Measurements from ENCODE around the gene LEUTX. TPM values are rescaled to one million over a fixed set of nuclear protein-coding genes. Genes with fewer than 3 reads are reported as not detected.
"Not testable (repeated sequence)": the region's sequence is repeated elsewhere in the genome, so short reads cannot be mapped to it uniquely, and the experiment has no call there.

The LEUTX gene
- total RNA-seq, 1 experiment from 2014 or later, result not detected

DNA sequence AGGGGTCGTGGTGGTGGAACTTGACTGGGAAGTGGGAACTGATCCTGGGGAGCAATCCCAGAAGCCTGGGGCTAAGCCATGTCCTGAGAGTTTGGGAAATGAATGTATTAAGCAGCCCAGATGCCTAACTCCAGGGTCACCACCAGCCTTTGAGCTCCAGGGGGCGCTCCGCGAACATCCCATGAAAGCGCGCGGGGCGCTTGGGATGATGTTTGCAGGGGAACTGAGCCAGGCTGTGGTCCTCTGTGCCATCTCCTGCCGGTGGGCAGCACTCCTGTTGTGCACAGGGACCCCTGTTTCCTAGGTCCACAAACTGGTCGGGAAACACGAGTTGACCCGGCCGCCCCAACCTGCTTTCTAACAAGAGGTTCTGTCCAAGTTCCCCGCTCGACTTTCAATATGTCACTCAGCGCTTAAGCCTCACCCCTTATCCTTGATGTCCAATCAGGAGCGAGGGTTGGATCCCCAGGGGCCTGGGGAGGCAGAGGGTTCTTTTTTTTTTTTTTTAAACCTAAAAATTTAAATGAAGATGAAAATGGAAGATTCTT is 14.4 kb downstream of the LEUTX start:
- peak overlapping the region; percentile 51 for H3K9ac ChIP-seq (ENCODE audit: low read length)
- no peaks in the 10 kb centered on the region for H3K4me1 ChIP-seq (ENCODE audit: low read length)
- no peaks in the 10 kb centered on the region for H4K20me1 ChIP-seq (ENCODE audit: insufficient read depth, low read depth, low read length)
- H3K9me2 ChIP-seq (replicated peaks; ENCODE audit: insufficient read depth, low read length), result no peaks in the 10 kb centered on the region
- H3K9me3 ChIP-seq (ENCODE audit: low read length), result peaks cover 10% of the 10 kb centered on the region
- H3K79me2 ChIP-seq (ENCODE audit: low read length), result no peaks in the 10 kb centered on the region
- peak overlapping the region; percentile 71 for H3K4me3 ChIP-seq (ENCODE audit: low read length)
- H2AFZ ChIP-seq (ENCODE audit: low read length), result peak overlapping the region; percentile 94; the same call in 1 of the 2 replicates
- no peaks in the 10 kb centered on the region for H3K27me3 ChIP-seq (ENCODE audit: low read length)
- H3K4me2 ChIP-seq (ENCODE audit: low read depth, low read length, poor library complexity, severe bottlenecking), result peak overlapping the region; percentile 88
- peak; percentile 95 for DNase-seq
- no peak overlapping the region for H3K27ac ChIP-seq (ENCODE audit: low read length)
- no peaks in the 10 kb centered on the region for H3K36me3 ChIP-seq (ENCODE audit: insufficient read depth, low read length)

DNA sequence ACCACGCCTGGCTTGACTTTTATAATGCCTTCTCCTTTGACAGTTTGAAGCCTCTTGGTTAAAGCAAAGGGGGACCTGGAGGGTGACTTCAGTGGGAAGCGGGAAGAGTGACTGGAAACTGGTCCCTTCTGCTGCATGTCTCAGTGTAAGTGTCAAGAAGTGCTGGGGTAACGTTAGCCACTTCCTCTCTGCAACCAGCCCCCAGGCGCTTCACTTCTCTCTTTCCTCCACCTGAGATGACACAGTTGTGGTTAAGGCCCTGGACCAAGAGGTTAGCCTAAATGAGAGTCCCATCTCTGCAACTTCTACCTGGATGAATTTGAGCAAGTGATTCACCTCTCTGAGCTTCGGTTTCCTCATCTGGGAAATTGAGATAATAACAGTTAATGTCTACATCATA is 16.3 kb downstream of the LEUTX start:
- Histone ChIP-seq H3K27ac (ENCODE audit: low read length) (no peak overlapping the region), H3K79me2 (ENCODE audit: low read length) (no peaks in the 10 kb centered on the region), H3K9me3 (ENCODE audit: low read length) (no peaks in the 10 kb centered on the region), H3K9ac (ENCODE audit: low read length) (no peak overlapping the region), H4K20me1 (ENCODE audit: insufficient read depth, low read depth, low read length) (no peaks in the 10 kb centered on the region), H3K4me3 (ENCODE audit: low read length) (no peak overlapping the region), H3K4me2 (ENCODE audit: low read depth, low read length, poor library complexity, severe bottlenecking) (no peak overlapping the region), H3K4me1 (ENCODE audit: low read length) (no peaks in the 10 kb centered on the region), H2AFZ (ENCODE audit: low read length) (no peak overlapping the region), H3K9me2 (replicated peaks; ENCODE audit: insufficient read depth, low read length) (no peaks in the 10 kb centered on the region), H3K36me3 (ENCODE audit: insufficient read depth, low read length) (no peaks in the 10 kb centered on the region), H3K27me3 (ENCODE audit: low read length) (no peaks in the 10 kb centered on the region)
- peak; percentile 46 for DNase-seq

DNA sequence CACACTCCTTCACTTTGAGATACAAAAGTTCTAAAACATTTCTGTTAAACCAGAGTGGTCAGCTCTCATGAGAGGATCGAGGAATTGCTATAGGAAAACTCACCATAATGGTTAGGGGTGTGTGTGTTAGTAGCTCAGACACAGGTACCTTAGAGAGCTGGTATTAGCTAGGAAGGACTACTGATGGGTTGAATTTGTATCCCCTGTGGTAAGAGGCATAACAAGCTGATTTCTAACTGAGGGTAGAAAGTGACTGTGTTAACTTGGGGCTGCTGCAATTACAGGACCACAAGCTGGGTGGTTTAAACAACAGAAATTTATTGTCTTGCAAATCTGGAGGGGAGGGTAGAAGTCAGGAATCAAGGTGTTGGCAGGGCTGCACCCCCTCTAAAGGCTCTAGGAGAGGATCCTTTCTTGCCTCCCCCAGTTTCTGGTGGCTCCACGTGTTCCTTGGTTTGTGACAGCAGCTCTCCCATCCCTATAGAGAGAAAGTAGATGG is 17.4 kb downstream of the LEUTX start:
- H4K20me1 ChIP-seq (ENCODE audit: insufficient read depth, low read depth, low read length), result no peaks in the 10 kb centered on the region
- no peak overlapping the region for H3K27ac ChIP-seq (ENCODE audit: low read length)
- H3K9ac ChIP-seq (ENCODE audit: low read length), result no peak overlapping the region
- no peak overlapping the region for H3K4me2 ChIP-seq (ENCODE audit: low read depth, low read length, poor library complexity, severe bottlenecking)
- no peaks in the 10 kb centered on the region for H3K79me2 ChIP-seq (ENCODE audit: low read length)
- no peaks in the 10 kb centered on the region for H3K4me1 ChIP-seq (ENCODE audit: low read length)
- no peak overlapping the region for H3K4me3 ChIP-seq (ENCODE audit: low read length)
- no peak for DNase-seq
- no peaks in the 10 kb centered on the region for H3K36me3 ChIP-seq (ENCODE audit: insufficient read depth, low read length)
- no peaks in the 10 kb centered on the region for H3K27me3 ChIP-seq (ENCODE audit: low read length)
- no peak overlapping the region for H2AFZ ChIP-seq (ENCODE audit: low read length)
- H3K9me3 ChIP-seq (ENCODE audit: low read length), result no peaks in the 10 kb centered on the region
- H3K9me2 ChIP-seq (replicated peaks; ENCODE audit: insufficient read depth, low read length), result no peaks in the 10 kb centered on the region

DNA sequence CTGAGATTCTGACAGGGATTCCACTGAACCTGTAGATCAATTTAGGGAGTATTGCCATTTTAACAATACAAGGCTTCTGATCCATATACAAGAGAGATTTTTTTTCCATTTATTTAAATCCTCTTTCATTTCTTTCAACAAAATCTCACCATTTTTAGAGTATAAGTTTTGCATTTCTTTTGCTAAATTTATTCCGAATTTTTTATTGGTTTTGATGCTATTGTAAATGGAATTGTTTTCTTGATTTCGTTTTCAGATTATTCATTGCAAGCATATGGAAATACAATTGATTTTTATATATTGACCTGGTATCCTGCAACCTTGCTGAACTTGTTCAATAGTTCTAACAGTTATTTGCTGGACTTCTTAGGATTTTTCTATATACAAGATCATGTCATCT is 18.4 kb downstream of the LEUTX start:
- DNase-seq, result no peak

DNA sequence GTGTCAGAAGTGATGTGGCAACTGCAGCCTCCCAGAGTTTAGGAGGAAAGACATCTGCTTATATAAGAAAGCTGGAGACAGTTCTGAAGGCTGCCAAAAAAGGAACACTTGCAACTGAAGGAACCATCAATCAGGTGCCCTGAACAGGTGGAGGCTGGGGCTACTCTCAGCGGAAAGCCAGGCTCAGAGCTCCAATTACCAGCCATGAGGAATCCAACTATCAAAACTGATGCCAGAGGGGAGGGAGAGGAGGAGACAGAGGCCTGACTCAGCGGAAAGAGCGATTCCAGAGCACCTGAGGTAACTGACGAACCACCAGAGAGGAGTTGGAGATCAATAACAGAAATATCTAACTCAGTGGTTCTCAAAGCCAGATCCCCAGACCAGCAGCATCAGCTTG is 24.3 kb downstream of the LEUTX start:
- Histone ChIP-seq H3K9me3 (ENCODE audit: low read length) (no peaks in the 10 kb centered on the region), H3K9me2 (replicated peaks; ENCODE audit: insufficient read depth, low read length) (no peaks in the 10 kb centered on the region)

More for the DNA sequence above, 18.4 kb downstream of the LEUTX start:
- no peak overlapping the region for H3K4me2 ChIP-seq (ENCODE audit: low read depth, low read length, poor library complexity, severe bottlenecking)
- no peaks in the 10 kb centered on the region for H3K9me2 ChIP-seq (replicated peaks; ENCODE audit: insufficient read depth, low read length)
- no peak overlapping the region for H3K27ac ChIP-seq (ENCODE audit: low read length)
- H3K9ac ChIP-seq (ENCODE audit: low read length), result no peak overlapping the region
- H2AFZ ChIP-seq (ENCODE audit: low read length), result no peak overlapping the region
- H3K79me2 ChIP-seq (ENCODE audit: low read length), result no peaks in the 10 kb centered on the region
- H3K9me3 ChIP-seq (ENCODE audit: low read length), result no peaks in the 10 kb centered on the region
- no peaks in the 10 kb centered on the region for H4K20me1 ChIP-seq (ENCODE audit: insufficient read depth, low read depth, low read length)
- no peaks in the 10 kb centered on the region for H3K36me3 ChIP-seq (ENCODE audit: insufficient read depth, low read length)
- no peak overlapping the region for H3K4me3 ChIP-seq (ENCODE audit: low read length)
- H3K27me3 ChIP-seq (ENCODE audit: low read length), result no peaks in the 10 kb centered on the region
- H3K4me1 ChIP-seq (ENCODE audit: low read length), result no peaks in the 10 kb centered on the region

DNA sequence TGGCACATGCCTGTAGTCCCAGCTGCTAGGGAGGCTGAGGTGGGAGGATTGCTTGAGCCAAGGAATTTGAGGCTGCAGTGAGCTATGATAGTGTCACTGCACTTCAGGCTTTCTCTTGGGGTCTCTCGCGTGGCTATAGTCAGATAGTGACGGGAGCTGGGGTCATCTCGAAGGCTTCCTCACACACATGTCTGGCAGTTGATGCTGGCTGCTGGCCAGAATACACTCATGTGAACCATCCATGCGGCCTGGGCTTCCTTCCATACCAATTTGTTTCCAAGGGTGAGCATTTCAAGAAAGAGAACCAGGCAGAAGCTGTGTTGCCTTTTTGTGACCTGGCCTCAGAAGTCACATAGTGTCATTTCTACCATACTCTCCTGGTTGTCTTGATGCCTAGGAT is 26.4 kb downstream of the LEUTX start:
- no peaks in the 10 kb centered on the region for H3K27me3 ChIP-seq (ENCODE audit: low read length)
- DNase-seq, result no peak
- H4K20me1 ChIP-seq (ENCODE audit: insufficient read depth, low read depth, low read length), result no peaks in the 10 kb centered on the region
- H3K9ac ChIP-seq (ENCODE audit: low read length), result no peak overlapping the region
- H2AFZ ChIP-seq (ENCODE audit: low read length), result no peak overlapping the region
- no peak overlapping the region for H3K4me3 ChIP-seq (ENCODE audit: low read length)
- H3K9me3 ChIP-seq (ENCODE audit: low read length), result peaks cover 3% of the 10 kb centered on the region; the same call in 1 of the 2 replicates
- H3K27ac ChIP-seq (ENCODE audit: low read length), result no peak overlapping the region
- no peaks in the 10 kb centered on the region for H3K79me2 ChIP-seq (ENCODE audit: low read length)
- no peaks in the 10 kb centered on the region for H3K4me1 ChIP-seq (ENCODE audit: low read length)
- H3K9me2 ChIP-seq (replicated peaks; ENCODE audit: insufficient read depth, low read length), result no peaks in the 10 kb centered on the region
- H3K4me2 ChIP-seq (ENCODE audit: low read depth, low read length, poor library complexity, severe bottlenecking), result no peak overlapping the region
- no peaks in the 10 kb centered on the region for H3K36me3 ChIP-seq (ENCODE audit: insufficient read depth, low read length)

More for the DNA sequence above, 24.3 kb downstream of the LEUTX start:
- H3K79me2 ChIP-seq (ENCODE audit: low read length), result no peaks in the 10 kb centered on the region
- no peaks in the 10 kb centered on the region for H4K20me1 ChIP-seq (ENCODE audit: insufficient read depth, low read depth, low read length)
- no peak for DNase-seq
- H3K9ac ChIP-seq (ENCODE audit: low read length), result no peak overlapping the region
- H3K4me2 ChIP-seq (ENCODE audit: low read depth, low read length, poor library complexity, severe bottlenecking), result no peak overlapping the region
- no peaks in the 10 kb centered on the region for H3K27me3 ChIP-seq (ENCODE audit: low read length)
- H3K4me1 ChIP-seq (ENCODE audit: low read length), result no peaks in the 10 kb centered on the region
- no peak overlapping the region for H2AFZ ChIP-seq (ENCODE audit: low read length)
- H3K36me3 ChIP-seq (ENCODE audit: insufficient read depth, low read length), result no peaks in the 10 kb centered on the region
- no peak overlapping the region for H3K27ac ChIP-seq (ENCODE audit: low read length)
- H3K4me3 ChIP-seq (ENCODE audit: low read length), result no peak overlapping the region

DNA sequence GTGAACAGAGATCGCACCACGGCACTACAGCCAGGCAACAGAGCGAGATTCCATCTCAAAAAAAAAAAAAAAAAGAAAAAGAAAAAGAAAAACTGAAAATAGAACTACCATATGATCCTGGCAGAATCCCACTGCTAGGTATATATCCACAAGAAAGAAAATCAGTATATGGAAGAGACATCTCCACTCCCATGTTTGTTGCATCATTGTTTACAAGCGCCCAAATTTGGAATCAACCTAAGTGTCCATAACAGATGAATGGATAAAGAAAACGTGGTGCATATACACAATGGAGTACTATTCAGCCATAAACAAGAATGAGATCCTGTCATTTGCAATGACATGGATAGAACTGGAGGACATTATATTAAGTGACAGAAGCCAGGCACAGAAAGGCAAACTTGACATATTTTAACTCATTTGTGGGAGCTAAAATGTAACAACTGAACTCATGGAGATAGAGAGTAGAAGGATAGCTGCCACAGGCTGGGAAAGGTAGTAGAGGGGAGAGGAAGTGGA is 29.3 kb downstream of the LEUTX start:
- Histone ChIP-seq H3K9me3 (ENCODE audit: low read length) (peaks cover 3% of the 10 kb centered on the region; the same call in 1 of the 2 replicates), H3K9me2 (replicated peaks; ENCODE audit: insufficient read depth, low read length) (no peaks in the 10 kb centered on the region), H3K27ac (ENCODE audit: low read length) (no peak overlapping the region), H3K9ac (ENCODE audit: low read length) (no peak overlapping the region), H4K20me1 (ENCODE audit: insufficient read depth, low read depth, low read length) (no peaks in the 10 kb centered on the region), H3K4me2 (ENCODE audit: low read depth, low read length, poor library complexity, severe bottlenecking) (no peak overlapping the region), H3K27me3 (ENCODE audit: low read length) (no peaks in the 10 kb centered on the region), H2AFZ (ENCODE audit: low read length) (no peak overlapping the region), H3K4me3 (ENCODE audit: low read length) (no peak overlapping the region), H3K4me1 (ENCODE audit: low read length) (no peaks in the 10 kb centered on the region), H3K36me3 (ENCODE audit: insufficient read depth, low read length) (no peaks in the 10 kb centered on the region), H3K79me2 (ENCODE audit: low read length) (no peaks in the 10 kb centered on the region)
- DNase-seq, result no peak

DNA sequence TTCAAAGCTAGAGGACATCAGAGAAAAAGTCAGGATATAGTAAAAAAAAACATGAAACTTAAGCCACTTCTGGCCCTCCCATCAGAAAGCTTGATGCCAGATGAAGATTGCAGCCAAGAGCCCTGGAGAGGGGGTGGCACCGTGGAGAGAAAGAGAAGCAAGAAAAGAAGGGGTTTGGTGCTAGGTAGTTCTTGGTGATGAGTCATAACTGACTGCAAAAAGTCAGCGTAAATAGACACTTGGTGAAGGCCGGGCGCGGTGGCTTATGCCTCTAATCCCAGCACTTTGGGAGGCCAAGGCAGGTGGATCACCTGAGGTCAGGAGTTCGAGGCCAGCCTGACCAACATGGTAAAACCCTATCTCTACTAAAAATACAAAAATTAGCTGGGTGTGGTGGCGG is 30.0 kb downstream of the LEUTX start:
- not testable (repeated sequence) for H3K4me1 ChIP-seq (ENCODE audit: low read length); H3K27ac ChIP-seq (ENCODE audit: low read length); H3K36me3 ChIP-seq (ENCODE audit: insufficient read depth, low read length); H4K20me1 ChIP-seq (ENCODE audit: insufficient read depth, low read depth, low read length); DNase-seq; H3K27me3 ChIP-seq (ENCODE audit: low read length); H3K9me2 ChIP-seq (replicated peaks; ENCODE audit: insufficient read depth, low read length); H3K79me2 ChIP-seq (ENCODE audit: low read length); H3K9ac ChIP-seq (ENCODE audit: low read length); H2AFZ ChIP-seq (ENCODE audit: low read length); H3K9me3 ChIP-seq (ENCODE audit: low read length); H3K4me2 ChIP-seq (ENCODE audit: low read depth, low read length, poor library complexity, severe bottlenecking); H3K4me3 ChIP-seq (ENCODE audit: low read length)

Data from Karpas-422 (cell line).